OCI-LY3 (cell line): ENCODE data around the gene PTGDR.

Source experiments
- H2AFZ ChIP-seq: fragments of 200-600, 300-600 bp; shearing (Covaris generic); 2 replicates; pipeline ENCODE4 v1.6.0; 2014; ENCODE audit warnings: antibody characterized with exemption, low read depth, low read length
- H3K27ac ChIP-seq: fragments of 200-600, 300-600 bp; sonication (generic); 2 replicates; pipeline ENCODE4 v1.5.1; 2014; ENCODE audit warnings: mild to moderate bottlenecking, low read length, moderate library complexity, mixed read lengths
- H3K27me3 ChIP-seq: fragments of 200-600, 300-600 bp; sonication (generic); 2 replicates; pipeline ENCODE4 v1.6.1; 2014; ENCODE audit warnings: low read depth, low read length, mixed read lengths
- H3K36me3 ChIP-seq: fragments of 200-600, 300-600 bp; sonication (generic); replicated peaks from 2 replicates; pipeline ENCODE3; 2014; ENCODE audit warnings: low read depth, low read length, mixed read lengths
- H3K4me1 ChIP-seq: fragments of 300-600, 200-600 bp; sonication (generic); 2 replicates; pipeline ENCODE4 v1.6.1; 2014; ENCODE audit warnings: low read length, mixed read lengths
- H3K4me2 ChIP-seq: fragments of 200-600, 300-600 bp; sonication (generic); 2 replicates; pipeline ENCODE4 v1.6.1; 2014; ENCODE audit warnings: low read length, mixed read lengths
- H3K4me3 ChIP-seq: fragments of 300-600, 200-600 bp; sonication (generic); 2 replicates; pipeline ENCODE4 v1.5.1; 2014; ENCODE audit warnings: antibody characterized with exemption, mild to moderate bottlenecking, low read length, moderate library complexity
- H3K79me2 ChIP-seq: fragments of 300-600, 200-600 bp; shearing (Covaris generic); 2 replicates; pipeline ENCODE4 v1.6.1; 2014; ENCODE audit warnings: mild to moderate bottlenecking, low read length, mixed read lengths
- H3K9ac ChIP-seq: fragments of 300-600, 200-600 bp; shearing (Covaris generic); 2 replicates; pipeline ENCODE4 v1.6.0; 2014; ENCODE audit warnings: mild to moderate bottlenecking, low read length, moderate library complexity
- H3K9me3 ChIP-seq: fragments of 200-600, 300-600 bp; shearing (Covaris generic); 2 replicates; pipeline ENCODE4 v1.6.1; 2014; ENCODE audit warnings: low read length, mixed read lengths; ENCODE audit not compliant: insufficient read depth
- H4K20me1 ChIP-seq: fragments of 200-600, 300-600 bp; sonication (generic); 2 replicates; pipeline ENCODE4 v1.6.1; 2016; ENCODE audit warnings: low read length, mixed read lengths; ENCODE audit not compliant: insufficient read depth
- EZH2phosphoT487 ChIP-seq: fragments of 200-600 bp; shearing (Covaris generic); IDR thresholded peaks from 2 replicates; pipeline ENCODE4 v1.6.1; 2018; ENCODE audit warnings: antibody characterized with exemption, mixed run types, low read depth
- TF ChIP-seq, protein P1 (sequence below): fragments of 200-600, 300-600 bp; sonication (generic); IDR thresholded peaks from 2 replicates; pipeline ENCODE4 v1.5.1; 2014; ENCODE audit warnings: antibody characterized with exemption, low read length, low read depth

PTGDR gene

DNA sequence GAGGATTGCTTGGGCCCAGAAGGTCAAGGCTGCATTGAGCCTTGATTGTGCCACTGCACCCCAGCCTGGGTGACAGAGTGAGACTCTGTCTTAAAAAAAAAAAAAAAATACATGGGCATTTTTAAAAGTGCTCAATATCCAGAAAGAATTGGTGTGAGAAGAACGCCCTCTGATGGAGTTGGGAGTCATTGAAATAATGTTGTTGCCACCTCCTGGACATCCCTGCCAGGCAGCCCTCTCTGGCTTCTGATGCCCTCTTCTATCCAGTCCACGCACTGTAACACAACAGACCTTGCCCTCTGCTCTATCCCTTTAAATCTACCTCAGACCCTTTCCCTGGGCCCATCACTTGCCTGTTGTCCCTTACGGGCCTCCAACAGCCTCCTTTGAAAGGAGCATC is 4.9 kb downstream of the PTGDR start:
- no peak overlapping the region for H2AFZ ChIP-seq
- 0 out of 2 replicates have a peak overlapping the region, but pooled peaks have one; percentile 3 for H3K9ac ChIP-seq
- no peaks in the 10 kb centered on the region for H3K9me3 ChIP-seq
- peaks cover 23% of the 10 kb centered on the region for H3K4me1 ChIP-seq
- no peaks in the 10 kb centered on the region for H3K27me3 ChIP-seq
- H3K79me2 ChIP-seq, result peaks cover 71% of the 10 kb centered on the region
- no peak overlapping the region for H3K4me3 ChIP-seq
- H3K4me2 ChIP-seq, result 0 out of 2 replicates have a peak overlapping the region, but pooled peaks have one; percentile 84
- H4K20me1 ChIP-seq, result peaks cover 28% of the 10 kb centered on the region; the same call in 1 of the 2 replicates
- no peak overlapping the region for H3K27ac ChIP-seq
- TF ChIP-seq EZH2phosphoT487, result no peak
- TF ChIP-seq, protein P1, sequence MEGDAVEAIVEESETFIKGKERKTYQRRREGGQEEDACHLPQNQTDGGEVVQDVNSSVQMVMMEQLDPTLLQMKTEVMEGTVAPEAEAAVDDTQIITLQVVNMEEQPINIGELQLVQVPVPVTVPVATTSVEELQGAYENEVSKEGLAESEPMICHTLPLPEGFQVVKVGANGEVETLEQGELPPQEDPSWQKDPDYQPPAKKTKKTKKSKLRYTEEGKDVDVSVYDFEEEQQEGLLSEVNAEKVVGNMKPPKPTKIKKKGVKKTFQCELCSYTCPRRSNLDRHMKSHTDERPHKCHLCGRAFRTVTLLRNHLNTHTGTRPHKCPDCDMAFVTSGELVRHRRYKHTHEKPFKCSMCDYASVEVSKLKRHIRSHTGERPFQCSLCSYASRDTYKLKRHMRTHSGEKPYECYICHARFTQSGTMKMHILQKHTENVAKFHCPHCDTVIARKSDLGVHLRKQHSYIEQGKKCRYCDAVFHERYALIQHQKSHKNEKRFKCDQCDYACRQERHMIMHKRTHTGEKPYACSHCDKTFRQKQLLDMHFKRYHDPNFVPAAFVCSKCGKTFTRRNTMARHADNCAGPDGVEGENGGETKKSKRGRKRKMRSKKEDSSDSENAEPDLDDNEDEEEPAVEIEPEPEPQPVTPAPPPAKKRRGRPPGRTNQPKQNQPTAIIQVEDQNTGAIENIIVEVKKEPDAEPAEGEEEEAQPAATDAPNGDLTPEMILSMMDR, result peak; percentile 69
- H3K36me3 ChIP-seq, result peaks cover 23% of the 10 kb centered on the region

DNA sequence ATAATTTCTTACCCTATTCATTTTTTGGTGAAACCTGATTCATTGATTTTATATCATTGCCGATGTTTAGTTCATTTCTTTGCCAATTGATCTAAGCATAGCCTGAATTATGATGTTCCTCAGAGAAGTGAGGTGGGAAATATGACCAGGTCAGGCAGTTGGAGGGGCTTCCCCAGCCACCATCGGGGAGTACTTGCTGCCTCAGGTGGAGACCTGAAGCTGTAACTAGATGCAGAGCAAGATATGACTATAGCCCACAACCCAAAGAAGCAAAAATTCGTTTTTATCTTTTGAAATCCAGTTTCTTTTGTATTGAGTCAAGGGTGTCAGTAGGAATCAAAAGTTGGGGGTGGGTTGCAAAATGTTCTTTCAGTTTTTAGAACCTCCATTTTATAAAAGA is 7.9 kb downstream of the PTGDR start:
- no peak overlapping the region for H3K4me2 ChIP-seq
- peaks cover 28% of the 10 kb centered on the region; the same call in 1 of the 2 replicates for H4K20me1 ChIP-seq
- peaks cover 28% of the 10 kb centered on the region for H3K36me3 ChIP-seq

DNA sequence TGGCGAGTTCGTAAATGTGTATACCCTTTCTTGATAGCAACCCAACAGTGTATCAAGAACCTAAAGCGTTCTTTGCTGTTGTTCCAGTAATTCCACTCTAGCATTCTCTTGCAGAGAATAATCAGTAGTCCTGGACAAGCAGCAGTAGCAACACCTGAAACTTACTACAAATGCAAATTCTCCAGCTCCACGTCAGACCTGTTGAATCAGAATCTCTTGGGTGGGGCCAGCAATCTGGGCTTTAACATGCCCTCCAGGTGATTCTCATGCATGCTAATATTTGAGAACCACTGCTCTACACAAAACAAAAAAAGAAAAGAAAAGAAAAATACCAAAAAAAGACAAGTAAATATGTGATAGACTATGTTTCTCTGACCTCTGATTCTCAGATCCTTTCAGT is 10.1 kb downstream of the PTGDR start:
- Histone ChIP-seq H3K4me2 (no peak overlapping the region), H3K4me1 (no peaks in the 10 kb centered on the region), H4K20me1 (peaks cover 24% of the 10 kb centered on the region; the same call in 1 of the 2 replicates), H3K27ac (no peak overlapping the region), H3K27me3 (no peaks in the 10 kb centered on the region), H2AFZ (no peak overlapping the region), H3K36me3 (peaks cover 35% of the 10 kb centered on the region), H3K9me3 (no peaks in the 10 kb centered on the region), H3K9ac (no peak overlapping the region), H3K79me2 (peaks cover 19% of the 10 kb centered on the region), H3K4me3 (no peak overlapping the region)
- TF ChIP-seq, protein P1, result no peak

More for the DNA sequence above, 7.9 kb downstream of the PTGDR start:
- no peaks in the 10 kb centered on the region for H3K27me3 ChIP-seq
- no peak overlapping the region for H3K9ac ChIP-seq
- peaks cover 41% of the 10 kb centered on the region for H3K79me2 ChIP-seq
- H3K27ac ChIP-seq, result no peak overlapping the region
- H3K9me3 ChIP-seq, result no peaks in the 10 kb centered on the region
- TF ChIP-seq EZH2phosphoT487, result no peak
- TF ChIP-seq, protein P1, result no peak
- no peak overlapping the region for H3K4me3 ChIP-seq
- H2AFZ ChIP-seq, result no peak overlapping the region
- H3K4me1 ChIP-seq, result peaks cover 19% of the 10 kb centered on the region

DNA sequence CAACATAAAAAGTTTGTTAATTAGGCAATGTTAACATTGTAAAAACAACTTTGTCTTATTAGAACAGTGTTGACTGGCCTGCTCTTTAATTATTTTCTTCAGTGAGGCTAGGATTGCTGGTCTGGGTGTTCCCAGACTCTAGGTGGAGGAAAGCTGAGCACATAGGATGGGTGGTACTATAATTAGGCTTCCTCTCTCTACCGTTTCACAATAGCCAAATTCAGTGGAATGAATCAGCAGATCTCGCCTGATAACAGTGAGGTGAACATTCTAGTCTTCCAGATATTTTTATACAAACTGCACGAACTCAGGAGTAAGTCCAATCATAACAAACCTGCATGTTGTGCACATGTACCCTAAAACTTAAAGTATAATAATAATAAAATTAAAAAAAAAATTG is 11.9 kb downstream of the PTGDR start:
- Histone ChIP-seq H3K4me3 (no peak overlapping the region), H3K4me2 (no peak overlapping the region)
- no peak for TF ChIP-seq EZH2phosphoT487
- TF ChIP-seq, protein P1, result no peak

More for the DNA sequence above, 11.9 kb downstream of the PTGDR start:
- Histone ChIP-seq H3K27me3 (no peaks in the 10 kb centered on the region), H2AFZ (no peak overlapping the region), H3K36me3 (peaks cover 35% of the 10 kb centered on the region), H3K9ac (no peak overlapping the region), H3K9me3 (no peaks in the 10 kb centered on the region), H3K79me2 (peaks cover under 1% of the 10 kb centered on the region; the same call in 1 of the 2 replicates), H3K4me1 (no peaks in the 10 kb centered on the region), H3K27ac (no peak overlapping the region), H4K20me1 (peaks cover 10% of the 10 kb centered on the region; the same call in 1 of the 2 replicates)
